Osteoblast (primary cell): ENCODE data around the gene LRRTM4. TPM values are rescaled to one million over a fixed set of nuclear protein-coding genes. Genes with fewer than 3 reads are reported as not detected.

Source experiments
- DNase-seq: peaks from one replicate; pipeline ENCODE4 v3.0.0; 2011; ENCODE audit warnings: low spot score, mixed read lengths; ENCODE audit not compliant: insufficient read length; ENCODE audit errors: missing footprints
- H2AFZ ChIP-seq: 2 replicates; pipeline ENCODE4 v1.6.0; 2011; ENCODE audit warnings: mild to moderate bottlenecking, low read length
- H3K27ac ChIP-seq: 2 replicates; pipeline ENCODE4 v1.5.1; 2011; ENCODE audit warnings: mild to moderate bottlenecking, low read depth, low read length, moderate library complexity
- H3K27me3 ChIP-seq: 2 replicates; pipeline ENCODE4 v1.6.0; 2012; ENCODE audit warnings: mild to moderate bottlenecking, control low read depth, inconsistent platforms, low read length, moderate library complexity; ENCODE audit not compliant: insufficient read depth
- H3K36me3 ChIP-seq: 2 replicates; pipeline ENCODE4 v1.5.1; 2011; ENCODE audit warnings: mild to moderate bottlenecking, low read length, control low read depth, moderate library complexity; ENCODE audit not compliant: insufficient read depth
- H3K4me1 ChIP-seq: 2 replicates; pipeline ENCODE4 v1.5.1; 2011; ENCODE audit warnings: mild to moderate bottlenecking, low read length, control low read depth, moderate library complexity; ENCODE audit not compliant: insufficient read depth
- H3K4me2 ChIP-seq: 2 replicates; pipeline ENCODE4 v1.6.0; 2011; ENCODE audit warnings: mild to moderate bottlenecking, low read length; ENCODE audit not compliant: insufficient read depth
- H3K4me3 ChIP-seq: fragments of 200-600 bp; sonication (generic); 3 replicates; pipeline ENCODE4 v1.5.1; 2012; ENCODE audit warnings: mild to moderate bottlenecking, low read length, inconsistent platforms; ENCODE audit not compliant: insufficient read depth
- H3K79me2 ChIP-seq: 2 replicates; pipeline ENCODE4 v1.6.0; 2012; ENCODE audit warnings: mild to moderate bottlenecking, low read length, control low read depth, inconsistent platforms; ENCODE audit not compliant: insufficient read depth
- H3K9me3 ChIP-seq: 2 replicates; pipeline ENCODE4 v1.5.1; 2011; ENCODE audit warnings: low read depth, low read length, control low read depth
- H4K20me1 ChIP-seq: 2 replicates; pipeline ENCODE4 v1.6.0; 2012; ENCODE audit warnings: mild to moderate bottlenecking, low read length, control low read depth; ENCODE audit not compliant: insufficient read depth
- total RNA-seq: library from RNA; depleted of rRNA; stranded (reverse); fragments of >200 nt; gene quantifications from 2 replicates; pipeline ENCODE4 v1.2.3, GENCODE V29; 2012
- TF ChIP-seq, protein P1 (sequence below): IDR thresholded peaks from 2 replicates; pipeline ENCODE4 v1.5.1; 2011; ENCODE audit warnings: mild to moderate bottlenecking, low read depth, low read length, moderate library complexity; ENCODE audit errors: extremely low read depth

The LRRTM4 gene
- total RNA-seq, 1 donor, result not detected

- no peak overlapping the region for H3K27ac ChIP-seq
- no peaks in the 10 kb centered on the region for H3K36me3 ChIP-seq
- H3K9me3 ChIP-seq, result no peaks in the 10 kb centered on the region
- H3K4me1 ChIP-seq, result no peaks in the 10 kb centered on the region
- no peaks in the 10 kb centered on the region for H3K27me3 ChIP-seq
- no peaks in the 10 kb centered on the region for H4K20me1 ChIP-seq
- H3K4me2 ChIP-seq, result no peak overlapping the region
- no peak overlapping the region for H3K4me3 ChIP-seq
- TF ChIP-seq, protein P1, sequence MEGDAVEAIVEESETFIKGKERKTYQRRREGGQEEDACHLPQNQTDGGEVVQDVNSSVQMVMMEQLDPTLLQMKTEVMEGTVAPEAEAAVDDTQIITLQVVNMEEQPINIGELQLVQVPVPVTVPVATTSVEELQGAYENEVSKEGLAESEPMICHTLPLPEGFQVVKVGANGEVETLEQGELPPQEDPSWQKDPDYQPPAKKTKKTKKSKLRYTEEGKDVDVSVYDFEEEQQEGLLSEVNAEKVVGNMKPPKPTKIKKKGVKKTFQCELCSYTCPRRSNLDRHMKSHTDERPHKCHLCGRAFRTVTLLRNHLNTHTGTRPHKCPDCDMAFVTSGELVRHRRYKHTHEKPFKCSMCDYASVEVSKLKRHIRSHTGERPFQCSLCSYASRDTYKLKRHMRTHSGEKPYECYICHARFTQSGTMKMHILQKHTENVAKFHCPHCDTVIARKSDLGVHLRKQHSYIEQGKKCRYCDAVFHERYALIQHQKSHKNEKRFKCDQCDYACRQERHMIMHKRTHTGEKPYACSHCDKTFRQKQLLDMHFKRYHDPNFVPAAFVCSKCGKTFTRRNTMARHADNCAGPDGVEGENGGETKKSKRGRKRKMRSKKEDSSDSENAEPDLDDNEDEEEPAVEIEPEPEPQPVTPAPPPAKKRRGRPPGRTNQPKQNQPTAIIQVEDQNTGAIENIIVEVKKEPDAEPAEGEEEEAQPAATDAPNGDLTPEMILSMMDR, result no peak
- no peaks in the 10 kb centered on the region for H3K79me2 ChIP-seq
- DNase-seq, result no peak
- no peak overlapping the region for H2AFZ ChIP-seq
These were observed 695.5 kb downstream of the LRRTM4 start for GRCh38 chr2:76826691-76827090.

GRCh38 chr2:76825140-76825970, 696.8 kb downstream of the LRRTM4 start:
- no peak overlapping the region for H3K4me3 ChIP-seq

GRCh38 chr2:76821731-76822130, 700.4 kb downstream of the LRRTM4 start:
- no peaks in the 10 kb centered on the region for H3K79me2 ChIP-seq

More at GRCh38 chr2:76825140-76825970, 696.8 kb downstream of the LRRTM4 start:
- Histone ChIP-seq H3K4me1 (no peaks in the 10 kb centered on the region), H3K4me2 (no peak overlapping the region), H3K27me3 (no peaks in the 10 kb centered on the region), H3K36me3 (no peaks in the 10 kb centered on the region), H3K9me3 (no peaks in the 10 kb centered on the region), H4K20me1 (no peaks in the 10 kb centered on the region), H3K27ac (no peak overlapping the region), H3K79me2 (no peaks in the 10 kb centered on the region), H2AFZ (no peak overlapping the region)
- no peak for DNase-seq
- TF ChIP-seq, protein P1, result no peak

DNA sequence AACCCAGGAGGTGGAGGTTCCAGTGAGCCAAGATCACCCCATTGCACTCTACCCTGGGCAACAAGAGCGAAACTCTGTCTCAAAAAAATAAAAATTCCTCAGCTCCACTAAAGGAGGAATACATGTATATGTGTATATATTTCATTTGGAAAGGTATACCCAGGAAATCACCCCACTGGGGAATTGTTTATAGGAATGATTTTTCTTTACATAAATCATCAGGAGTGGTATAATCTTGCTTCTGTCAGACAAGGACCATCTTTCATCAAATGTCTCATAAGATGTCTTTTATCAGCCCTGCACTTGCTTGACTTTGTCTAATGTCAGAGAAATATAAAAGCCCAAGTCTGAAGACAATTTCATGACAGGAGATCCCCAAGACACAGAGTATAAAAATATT, 709.1 kb downstream of the LRRTM4 start:
- Histone ChIP-seq H3K27me3 (no peaks in the 10 kb centered on the region), H2AFZ (no peak overlapping the region), H3K4me3 (no peak overlapping the region), H3K4me1 (no peaks in the 10 kb centered on the region), H3K36me3 (no peaks in the 10 kb centered on the region), H4K20me1 (no peaks in the 10 kb centered on the region), H3K27ac (no peak overlapping the region), H3K4me2 (no peak overlapping the region), H3K9me3 (no peaks in the 10 kb centered on the region), H3K79me2 (no peaks in the 10 kb centered on the region)
- DNase-seq, result no peak
- TF ChIP-seq, protein P1, result no peak

More at GRCh38 chr2:76821731-76822130, 700.4 kb downstream of the LRRTM4 start:
- H3K27ac ChIP-seq, result no peak overlapping the region
- H3K4me1 ChIP-seq, result no peaks in the 10 kb centered on the region
- no peak overlapping the region for H3K4me2 ChIP-seq
- TF ChIP-seq, protein P1, result no peak
- no peaks in the 10 kb centered on the region for H3K27me3 ChIP-seq
- H2AFZ ChIP-seq, result no peak overlapping the region
- no peaks in the 10 kb centered on the region for H3K36me3 ChIP-seq
- no peaks in the 10 kb centered on the region for H4K20me1 ChIP-seq
- no peak overlapping the region for H3K4me3 ChIP-seq
- no peak for DNase-seq
- no peaks in the 10 kb centered on the region for H3K9me3 ChIP-seq
